H9 (cell line): Measurements from ENCODE around the gene VEGFA. TPM values are rescaled to one million over a fixed set of nuclear protein-coding genes. Genes with fewer than 3 reads are reported as not detected.

ENCODE experiments used
- DNase-seq: peaks from one replicate; pipeline ENCODE4 v3.0.0-alpha.2; 2017
- H2AFZ ChIP-seq: one replicate; pipeline ENCODE4 v1.6.1; 2013; ENCODE audit warnings: mild to moderate bottlenecking, low read length, control low read depth, moderate library complexity
- H2AK5ac ChIP-seq: 2 replicates; pipeline ENCODE4 v1.6.1; 2013; ENCODE audit warnings: low read length, control low read depth, mixed read lengths; ENCODE audit not compliant: insufficient read length
- H2BK120ac ChIP-seq: one replicate; pipeline ENCODE4 v1.6.1; 2013; ENCODE audit warnings: low read depth, mild to moderate bottlenecking, low read length, control low read depth, inconsistent platforms; ENCODE audit not compliant: poor library complexity, severe bottlenecking
- H2BK12ac ChIP-seq: 2 replicates; pipeline ENCODE4 v1.6.1; 2013; ENCODE audit warnings: low read length, control low read depth, mixed read lengths, low read depth; ENCODE audit not compliant: insufficient read length
- H2BK15ac ChIP-seq: 2 replicates; pipeline ENCODE4 v1.6.1; 2013; ENCODE audit warnings: low read depth, low read length, control low read depth
- H2BK20ac ChIP-seq: one replicate; pipeline ENCODE4 v1.6.1; 2013; ENCODE audit warnings: low read depth, mild to moderate bottlenecking, low read length, control low read depth, inconsistent platforms; ENCODE audit not compliant: poor library complexity, severe bottlenecking
- H2BK5ac ChIP-seq: 2 replicates; pipeline ENCODE4 v1.6.1; 2013; ENCODE audit warnings: low read length, control low read depth, mixed read lengths; ENCODE audit not compliant: insufficient read length
- H3K14ac ChIP-seq: 2 replicates; pipeline ENCODE4 v1.6.1; 2013; ENCODE audit warnings: low read length, control low read depth; ENCODE audit not compliant: insufficient read depth
- H3K18ac ChIP-seq: 2 replicates; pipeline ENCODE4 v1.6.1; 2013; ENCODE audit warnings: low read depth, mild to moderate bottlenecking, mixed read lengths, low read length, control low read depth; ENCODE audit not compliant: insufficient read length
- H3K23ac ChIP-seq: 2 replicates; pipeline ENCODE4 v1.6.1; 2013; ENCODE audit warnings: low read length, control low read depth, mixed read lengths, low read depth; ENCODE audit not compliant: insufficient read length
- H3K23me2 ChIP-seq: 2 replicates; pipeline ENCODE4 v1.6.1; 2013; ENCODE audit warnings: low read depth, mild to moderate bottlenecking, mixed read lengths, low read length, control low read depth; ENCODE audit not compliant: insufficient read length, poor library complexity, severe bottlenecking
- H3K27ac ChIP-seq: 2 replicates; pipeline ENCODE4 v1.5.1; 2013; ENCODE audit warnings: low read length, control low read depth, mixed read lengths, low read depth; ENCODE audit not compliant: insufficient read length
- H3K27me3 ChIP-seq: 2 replicates; pipeline ENCODE4 v1.6.1; 2013; ENCODE audit warnings: low read length, control low read depth, inconsistent platforms; ENCODE audit not compliant: insufficient read depth
- H3K4ac ChIP-seq: 2 replicates; pipeline ENCODE4 v1.6.1; 2013; ENCODE audit warnings: low read depth, mild to moderate bottlenecking, control low read depth, inconsistent platforms, low read length, moderate library complexity
- H3K4me1 ChIP-seq: 2 replicates; pipeline ENCODE4 v1.6.1; 2013; ENCODE audit warnings: low read length, control low read depth, inconsistent platforms; ENCODE audit not compliant: insufficient read depth
- H3K4me2 ChIP-seq: 2 replicates; pipeline ENCODE4 v1.6.1; 2013; ENCODE audit warnings: low read length, control low read depth, mixed read lengths; ENCODE audit not compliant: insufficient read length, insufficient read depth
- H3K56ac ChIP-seq: 2 replicates; pipeline ENCODE4 v1.6.1; 2013; ENCODE audit warnings: low read depth, mild to moderate bottlenecking, mixed read lengths, low read length, control low read depth; ENCODE audit not compliant: insufficient read length
- H3K79me1 ChIP-seq: 2 replicates; pipeline ENCODE4 v1.6.1; 2013; ENCODE audit warnings: low read depth, mild to moderate bottlenecking, moderate library complexity, low read length, control low read depth, inconsistent platforms; ENCODE audit not compliant: insufficient read depth, poor library complexity, severe bottlenecking
- H3K79me2 ChIP-seq: 2 replicates; pipeline ENCODE4 v1.6.1; 2013; ENCODE audit warnings: low read length, control low read depth, inconsistent platforms; ENCODE audit not compliant: insufficient read depth
- H3K9ac ChIP-seq: 2 replicates; pipeline ENCODE4 v1.6.1; 2013; ENCODE audit warnings: low read length, control low read depth, mixed read lengths; ENCODE audit not compliant: insufficient read length; ENCODE audit errors: extremely low read depth
- H3K9me3 ChIP-seq: one replicate; pipeline ENCODE4 v1.6.1; 2013; ENCODE audit warnings: low read depth, low read length, inconsistent platforms; ENCODE audit not compliant: control insufficient read depth
- H3T11ph ChIP-seq: one replicate; pipeline ENCODE4 v1.6.1; 2013; ENCODE audit warnings: mild to moderate bottlenecking, low read length, control low read depth, inconsistent platforms
- H4K20me1 ChIP-seq: one replicate; pipeline ENCODE4 v1.6.1; 2013; ENCODE audit not compliant: control insufficient read depth, insufficient read length, insufficient read depth
- H4K5ac ChIP-seq: 2 replicates; pipeline ENCODE4 v1.6.1; 2013; ENCODE audit warnings: low read depth, mild to moderate bottlenecking, mixed read lengths, low read length, control low read depth; ENCODE audit not compliant: insufficient read length
- H4K8ac ChIP-seq: replicated peaks from 2 replicates; pipeline ENCODE4 v1.6.1; 2013; ENCODE audit warnings: low read length, control low read depth, mixed read lengths, low read depth; ENCODE audit not compliant: insufficient read length
- H4K91ac ChIP-seq: 2 replicates; pipeline ENCODE4 v1.6.1; 2013; ENCODE audit warnings: low read depth, mild to moderate bottlenecking, moderate library complexity, mixed read lengths, low read length, control low read depth; ENCODE audit not compliant: insufficient read length
- H3K27ac Mint-ChIP-seq, 3 experiments: 2 replicates in 2 of 3; 3 replicates in 1 of 3; pipeline ENCODE4 v1.8.0; 2020 to 2021; ENCODE audit warnings: mixed read lengths in 3 of 3, mild to moderate bottlenecking in 1 of 3, moderate library complexity in 1 of 3
- H3K27me3 Mint-ChIP-seq: 2 replicates; pipeline ENCODE4 v1.8.0; 2021; ENCODE audit warnings: low read depth, mild to moderate bottlenecking, moderate library complexity, mixed read lengths
- H3K36me3 Mint-ChIP-seq, 3 experiments: 2 replicates in 2 of 3; 3 replicates in 1 of 3; pipeline ENCODE4 v1.8.0; 2020 to 2021; ENCODE audit warnings: low read depth in 3 of 3, mixed read lengths in 3 of 3; ENCODE audit not compliant: insufficient read depth in 1 of 3
- H3K4me1 Mint-ChIP-seq, 2 experiments: 2 replicates each; pipeline ENCODE4 v1.8.0; 2020; ENCODE audit warnings: mixed read lengths in 2 of 2
- H3K4me3 Mint-ChIP-seq, 2 experiments: 2 replicates in 1 of 2; 3 replicates in 1 of 2; pipeline ENCODE4 v1.8.0; 2020 to 2021; ENCODE audit warnings: mild to moderate bottlenecking in 2 of 2, mixed read lengths in 2 of 2, moderate library complexity in 1 of 2
- H3K9me3 Mint-ChIP-seq, 2 experiments: 2 replicates in 1 of 2; 3 replicates in 1 of 2; pipeline ENCODE4 v1.8.0; 2020; ENCODE audit warnings: mild to moderate bottlenecking in 2 of 2, mixed read lengths in 2 of 2, moderate library complexity in 1 of 2
- CTCF ChIP-seq: fragments of 200-600 bp; sonication (generic); conservative IDR thresholded peaks from 3 replicates; pipeline ENCODE4 v1.8.0; 2021; ENCODE audit warnings: antibody characterized with exemption, mild to moderate bottlenecking
- WGBS: extraction: QIAGEN DNeasy Blood & Tissue Kit; methylation state at CpG from one replicate; pipeline ENCODE4 v1.1.7; 2013; ENCODE audit warnings: missing lambda C conversion rate, low lambda C conversion rate, mixed read lengths; ENCODE audit not compliant: insufficient read length; ENCODE audit errors: extremely low coverage; 5-methylcytosine and 5-hydroxymethylcytosine counted together
- total RNA-seq: library from RNA; stranded (reverse); gene quantifications from 2 replicates; pipeline ENCODE4 v1.2.1, GENCODE V29; 2021

VEGFA gene
- total RNA-seq, 1 experiment from 2014 or later, result 47.9 TPM

GRCh38 chr6:43742931-43743632 lies 26.9 kb upstream of the VEGFA start:
- no peaks in the 10 kb centered on the region for H4K20me1 ChIP-seq
- H4K91ac ChIP-seq, result no peak overlapping the region
- DNase-seq, result peak; percentile 15
- Mint-ChIP-seq H3K9me3 (no peaks in the 10 kb centered on the region; a peak in 1 of 5 replicates), H3K27ac (peak overlapping the region in 1 of 3 experiments; percentile 49; a peak in 2 of 7 replicates), H3K4me3 (no peak overlapping the region), H3K36me3 (no peaks in the 10 kb centered on the region), H3K4me1 (peaks cover 19 to 70% of the 10 kb centered on the region in 2 experiments), H3K27me3 (peaks cover 4% of the 10 kb centered on the region; the same call in 1 of the 2 replicates)
- no peak overlapping the region for H2BK12ac ChIP-seq
- H3T11ph ChIP-seq, result no peak overlapping the region
- H2BK120ac ChIP-seq, result no peak overlapping the region
- no peak for TF ChIP-seq CTCF
- H3K27me3 ChIP-seq, result no peaks in the 10 kb centered on the region
- no peak overlapping the region for H3K4me2 ChIP-seq
- H2BK20ac ChIP-seq, result no peak overlapping the region
- H3K27ac ChIP-seq, result no peak overlapping the region
- no peak overlapping the region for H3K23ac ChIP-seq
- no peak overlapping the region for H3K18ac ChIP-seq
- H3K23me2 ChIP-seq, result no peaks in the 10 kb centered on the region
- H2BK5ac ChIP-seq, result no peak overlapping the region
- no peaks in the 10 kb centered on the region for H3K9me3 ChIP-seq
- no peak overlapping the region for H2BK15ac ChIP-seq
- no peaks in the 10 kb centered on the region for H3K79me1 ChIP-seq
- no peak overlapping the region; the same call in 1 of the 2 replicates for H3K14ac ChIP-seq
- no peak overlapping the region for H3K56ac ChIP-seq
- no peak overlapping the region for H2AK5ac ChIP-seq
- no peak overlapping the region for H3K4ac ChIP-seq
- H2AFZ ChIP-seq, result no peak overlapping the region
- no peaks in the 10 kb centered on the region for H3K79me2 ChIP-seq
- H4K5ac ChIP-seq, result no peak overlapping the region
- no CpG with 5 or more reads among the region's 9 CpGs for WGBS
- H3K4me1 ChIP-seq, result no peaks in the 10 kb centered on the region
- H3K9ac ChIP-seq, result no peak overlapping the region
- H4K8ac ChIP-seq, result no peak overlapping the region
